Stimulated activated CD8-positive, alpha-beta memory T cell treated with anti-CD3 and anti-CD28 coated beads, Interleukin-15, amount 100 ng/mL, for 48 hours (primary cell): ENCODE results near the gene AUTS2.

Source experiments
- DNase-seq, 2 donors: peaks; one replicate each; pipeline ENCODE4 v3.0.0-alpha.2; 2020; ENCODE audit warnings: low read depth in 2 of 2

The AUTS2 gene

DNA sequence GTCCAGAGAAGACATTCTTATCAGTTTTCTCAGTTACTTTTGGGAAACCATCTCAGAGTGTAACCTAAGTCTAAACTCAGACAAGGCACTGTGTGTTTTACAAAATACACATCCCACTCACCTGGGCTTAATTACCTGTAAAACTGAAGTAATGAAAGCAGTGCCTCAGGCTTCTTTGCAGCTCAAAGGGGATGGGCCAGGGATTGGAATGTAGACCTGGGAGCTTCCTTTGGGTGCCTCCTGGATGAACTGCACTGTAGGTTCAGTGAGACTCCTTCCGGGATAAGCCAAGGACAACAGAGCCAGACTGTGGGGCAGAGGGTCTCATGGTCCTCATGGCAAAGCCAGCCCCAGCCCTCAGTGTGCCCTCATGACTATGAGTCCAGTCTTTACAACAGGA lies 861.3 kb downstream of the AUTS2 start:
- DNase-seq = no peak

DNA sequence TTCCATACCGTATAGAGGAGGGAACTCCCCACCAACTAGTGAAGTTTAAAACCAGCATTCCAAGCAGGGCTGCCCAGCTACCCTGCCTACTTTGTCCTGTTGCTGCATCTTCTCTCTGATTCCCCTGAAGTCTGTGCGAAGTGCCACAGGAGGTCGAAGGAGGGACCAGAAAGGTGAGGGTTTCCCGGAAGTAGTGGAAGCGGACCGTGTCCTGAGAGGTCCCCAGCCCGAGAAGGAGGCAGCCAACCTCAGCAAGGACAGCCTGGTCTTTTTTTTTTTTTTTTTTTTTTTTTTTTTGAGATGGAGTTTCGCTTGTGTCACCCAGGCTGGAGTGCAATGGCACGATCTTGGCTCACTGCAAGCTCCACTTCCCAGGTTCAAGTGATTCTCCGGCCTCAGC lies 861.8 kb downstream of the AUTS2 start:
- no peak for DNase-seq

- DNase-seq = no peak
Measured at GRCh38 chr7:70460562-70460961, 862.3 kb downstream of the AUTS2 start.

DNA sequence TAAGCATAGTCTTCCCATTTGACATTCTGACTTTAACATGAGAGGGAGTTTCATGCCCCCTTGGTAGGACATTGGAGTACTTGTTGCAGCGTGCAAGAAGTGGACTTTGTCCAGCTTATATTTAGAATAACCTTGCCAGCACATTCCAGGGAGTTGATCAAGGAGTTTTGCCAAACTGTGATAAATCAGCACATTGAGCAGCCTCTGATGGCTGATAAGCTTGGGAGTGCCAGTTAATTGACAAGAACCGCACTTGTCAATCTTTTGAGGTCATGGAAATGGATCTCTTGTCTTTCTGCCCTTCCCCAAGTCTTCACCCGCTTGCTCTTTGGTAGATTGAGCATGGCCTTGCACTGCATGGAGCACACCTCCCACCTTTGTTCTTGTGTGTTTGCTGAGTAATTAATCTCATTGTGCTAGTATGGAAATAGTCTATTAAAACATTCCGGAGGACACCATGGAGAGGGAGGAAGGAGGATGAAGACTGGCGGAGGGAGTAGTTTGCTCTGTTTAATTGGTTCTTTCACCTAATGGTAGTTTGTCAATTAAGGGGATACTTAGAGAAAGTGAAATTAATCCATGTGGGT lies 865.2 kb downstream of the AUTS2 start:
- no peak for DNase-seq

- no peak for DNase-seq
Measured at GRCh38 chr7:70466725-70467364, 868.6 kb downstream of the AUTS2 start.

DNA sequence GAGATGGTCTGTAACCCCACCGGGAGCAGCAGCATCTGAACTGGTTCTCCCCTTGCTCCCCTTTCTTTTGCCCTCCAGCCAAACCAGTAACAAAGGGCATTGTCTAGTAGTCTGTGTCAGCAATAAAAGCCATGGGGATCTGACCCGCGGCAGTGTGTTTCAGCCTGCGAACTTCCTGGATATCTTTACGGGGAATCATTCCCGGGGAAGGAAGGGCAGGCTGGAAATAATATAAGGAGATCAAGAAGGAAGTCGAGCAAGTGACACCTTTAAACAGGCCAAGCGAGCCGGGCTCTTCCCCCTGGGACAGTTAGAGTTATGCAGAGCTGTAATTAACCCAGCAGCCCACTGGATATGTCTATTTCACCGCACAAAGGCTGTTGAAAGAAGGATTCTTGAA lies 872.5 kb downstream of the AUTS2 start:
- DNase-seq = no peak

DNA sequence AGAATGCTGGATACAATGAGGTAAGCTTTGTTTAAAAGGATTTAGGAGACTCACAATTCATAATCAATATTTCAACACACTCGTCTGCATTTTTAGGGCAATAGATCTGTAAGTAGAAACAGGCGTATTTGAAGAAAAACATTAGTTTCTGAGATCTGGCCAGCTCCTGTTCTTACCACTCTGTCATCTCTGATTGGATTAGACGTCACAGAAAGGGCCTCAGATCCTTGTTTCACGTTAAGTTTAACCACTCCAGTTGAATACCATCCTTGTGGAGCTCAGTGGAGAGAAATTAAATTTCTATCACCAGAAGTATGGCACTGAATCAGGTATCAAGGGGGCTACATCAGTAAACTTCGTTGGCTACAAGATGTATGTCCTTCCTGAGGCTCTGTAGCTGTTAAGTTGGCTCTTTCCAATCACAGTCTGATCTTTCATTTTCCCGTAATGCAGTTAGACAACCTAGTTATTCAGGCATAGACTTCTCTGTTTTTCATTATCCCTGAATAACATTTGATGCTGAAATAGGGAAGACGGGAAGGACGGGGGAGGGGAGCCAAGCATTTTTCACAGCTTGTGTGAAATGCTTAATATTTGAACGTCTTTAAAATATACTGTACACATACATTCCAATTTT lies 874.4 kb downstream of the AUTS2 start:
- DNase-seq = no peak

DNA sequence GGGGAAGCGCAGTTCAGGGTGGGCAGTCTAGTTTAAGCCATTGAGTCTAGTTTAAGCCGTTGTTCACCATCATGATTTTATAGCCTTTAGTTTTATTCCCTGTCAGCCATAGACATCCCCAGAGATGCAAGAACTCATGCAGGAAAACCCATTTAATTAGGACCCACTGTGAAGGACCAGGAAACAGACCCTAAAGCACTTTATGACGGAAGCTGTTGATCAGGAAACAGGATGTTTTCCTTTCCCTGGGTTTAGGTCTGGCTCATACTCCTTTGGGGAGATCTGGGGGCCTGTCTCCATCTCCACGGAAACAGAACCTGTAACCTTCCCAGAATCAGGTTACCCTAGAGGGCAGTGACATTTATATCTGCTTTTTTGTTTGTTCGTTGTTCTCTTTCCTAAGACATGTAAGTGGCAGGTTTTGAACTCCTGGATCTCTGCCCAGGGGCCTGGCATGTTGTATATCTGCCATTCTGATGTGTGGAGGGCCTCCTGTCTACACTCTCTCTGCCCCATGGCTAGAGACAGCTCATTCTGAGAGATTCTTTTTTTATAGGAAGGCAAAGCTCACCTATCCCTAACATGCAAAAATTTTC lies 876.5 kb downstream of the AUTS2 start:
- DNase-seq = no peak

DNA sequence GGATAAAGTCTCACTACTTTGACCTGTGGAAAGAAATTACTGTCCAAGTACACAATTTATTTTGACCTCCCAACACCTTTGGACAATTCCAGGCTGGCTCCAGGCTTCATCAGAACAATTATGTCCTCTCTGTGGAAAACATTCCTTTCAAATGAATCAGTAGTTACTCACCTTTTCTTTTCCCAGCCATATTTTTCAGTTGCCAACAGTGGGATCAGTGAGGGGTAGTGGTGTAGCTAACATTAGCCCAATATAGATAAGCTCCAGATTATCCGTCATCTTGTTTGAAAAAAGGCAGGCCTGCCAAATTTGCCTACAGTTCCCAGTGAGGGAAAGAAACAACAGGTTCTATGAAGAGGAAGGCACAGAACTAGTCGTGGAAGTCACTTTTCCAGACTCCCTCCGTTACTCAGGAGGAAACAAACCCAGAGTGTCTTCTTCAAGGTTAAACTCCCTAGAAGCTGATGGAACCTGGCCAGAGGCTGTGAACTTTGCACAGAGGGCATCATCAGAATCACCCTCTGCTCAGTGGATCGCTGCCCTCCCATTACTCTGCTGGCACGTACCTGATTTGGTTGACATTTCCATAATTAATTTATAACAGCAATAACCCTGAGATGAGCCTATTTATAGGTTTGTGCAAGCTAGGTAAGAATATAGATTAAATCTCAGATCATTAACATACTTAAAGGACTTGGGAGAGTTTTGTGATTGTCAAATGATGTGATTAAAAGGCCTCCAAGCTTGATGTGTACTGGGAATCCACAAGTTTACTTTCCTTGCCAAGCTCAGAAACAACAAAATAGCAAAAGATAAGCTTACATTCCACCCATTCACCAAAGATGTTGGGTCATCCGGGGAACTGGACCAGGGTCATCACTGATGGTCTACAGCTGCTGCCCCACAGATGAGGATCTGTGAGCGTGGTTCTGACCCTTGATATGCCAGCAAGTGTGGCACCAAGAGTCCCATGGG lies 879.0 kb downstream of the AUTS2 start:
- DNase-seq = no peak

DNA sequence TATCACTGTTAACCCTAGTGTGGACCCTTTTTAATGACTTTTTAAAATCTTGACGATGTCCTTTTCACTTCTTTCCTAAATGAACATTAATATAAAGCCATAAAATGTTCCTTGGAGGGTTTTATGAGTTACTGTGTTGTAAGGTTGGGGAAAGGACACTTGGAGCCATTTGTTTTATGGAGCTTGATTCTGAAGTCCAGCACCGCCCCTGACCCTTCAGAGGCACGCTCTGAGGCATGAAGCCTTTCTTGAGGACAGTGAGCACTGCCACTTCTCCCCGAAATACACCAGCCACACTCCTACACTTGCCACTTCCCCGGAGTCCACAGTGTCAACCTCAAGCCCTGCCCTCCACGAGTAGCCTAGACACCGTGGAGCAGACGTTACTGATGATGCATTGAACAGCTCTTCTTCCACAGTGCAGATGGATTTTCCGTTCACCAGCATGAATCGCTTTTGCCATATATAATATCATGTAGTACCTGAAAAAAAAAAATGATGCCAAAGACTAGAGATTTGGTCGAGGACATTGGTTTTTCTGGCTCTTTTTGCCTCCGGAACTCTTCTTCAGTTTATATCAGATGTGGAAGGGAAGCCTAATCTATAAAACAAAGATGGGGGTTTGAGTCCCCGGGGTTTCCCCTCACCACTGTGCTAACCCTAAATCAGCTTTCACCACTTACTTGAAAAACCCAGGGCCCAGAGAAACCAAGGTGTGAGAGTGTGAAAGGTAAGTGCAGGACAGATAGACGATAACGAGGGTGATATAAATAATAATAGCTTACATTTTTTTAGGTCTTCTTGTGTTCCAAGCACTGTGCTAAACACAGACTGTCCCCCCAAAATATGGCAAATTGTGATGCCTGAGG lies 881.1 kb downstream of the AUTS2 start:
- DNase-seq = no peak

DNA sequence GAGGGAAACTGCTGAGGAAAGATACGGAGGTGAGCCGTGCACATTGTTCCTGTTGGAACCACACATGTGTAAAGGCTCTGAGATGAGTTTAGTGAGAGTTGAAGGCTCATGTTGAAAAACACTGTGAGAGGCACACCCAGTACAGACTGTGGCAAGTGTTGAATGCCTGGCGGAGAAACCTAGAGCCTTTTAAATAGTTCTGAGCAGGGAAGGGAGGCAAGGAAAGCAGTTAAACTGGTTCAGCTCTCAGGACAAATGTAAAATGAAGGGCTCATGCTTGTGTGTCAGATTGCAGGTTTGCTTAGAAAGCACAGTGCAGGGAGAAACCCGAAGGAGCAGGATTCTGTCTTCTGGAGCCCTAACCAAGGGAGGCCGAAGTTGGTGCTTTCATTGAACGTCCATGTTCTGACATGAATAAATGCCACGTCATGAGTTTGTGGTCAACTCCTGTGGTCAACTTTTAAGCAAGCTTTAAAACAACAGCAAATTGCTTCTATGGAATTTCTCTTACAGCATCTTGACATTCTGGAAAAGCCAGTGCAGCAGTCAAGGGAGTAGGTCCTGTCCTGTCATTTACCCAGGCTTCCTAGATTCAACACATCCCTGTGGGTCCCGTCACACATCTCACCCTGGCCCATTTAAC lies 882.8 kb downstream of the AUTS2 start:
- no peak for DNase-seq

GRCh38 chr7:70481570-70482123 lies 883.4 kb downstream of the AUTS2 start:
- no peak for DNase-seq

DNA sequence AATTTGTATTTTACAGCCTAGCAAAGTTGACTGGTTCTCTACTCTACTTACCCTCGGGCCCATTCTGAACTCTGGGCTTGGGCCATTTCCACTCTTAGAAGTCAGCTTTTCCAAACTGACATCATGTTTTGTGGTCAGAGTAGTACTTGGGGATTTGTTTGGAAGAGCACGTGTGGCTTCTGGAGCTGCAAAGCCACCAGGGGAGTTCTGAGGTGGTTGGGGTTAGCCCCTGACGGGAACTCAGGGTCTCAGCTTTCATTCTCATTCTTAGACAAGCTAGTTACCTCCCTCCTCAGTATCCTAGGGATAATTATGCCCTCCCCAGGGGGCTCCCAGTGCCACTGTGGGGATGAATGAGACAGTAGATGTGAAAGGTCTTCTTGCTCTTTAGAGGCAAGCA lies 886.0 kb downstream of the AUTS2 start:
- no peak for DNase-seq

DNA sequence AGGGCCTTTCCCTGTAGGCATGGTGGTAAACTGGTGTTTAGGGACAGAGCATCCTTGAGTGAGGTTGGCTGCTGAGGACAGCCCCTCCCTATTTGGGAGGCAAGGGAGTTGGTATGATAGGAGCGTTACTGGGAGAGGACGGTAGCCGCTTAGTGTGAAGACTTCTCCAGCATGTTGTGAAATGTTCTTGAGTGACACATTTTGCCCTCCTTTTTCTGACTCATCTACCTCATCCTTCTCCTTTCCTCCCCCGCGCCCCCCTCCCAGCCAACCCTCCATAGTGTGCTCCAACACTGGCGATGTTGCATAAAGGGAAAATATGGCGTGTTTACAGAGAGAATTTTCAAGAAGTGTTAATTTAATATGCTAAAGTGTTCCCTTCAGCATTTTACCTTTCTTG lies 888.7 kb downstream of the AUTS2 start:
- no peak for DNase-seq

DNA sequence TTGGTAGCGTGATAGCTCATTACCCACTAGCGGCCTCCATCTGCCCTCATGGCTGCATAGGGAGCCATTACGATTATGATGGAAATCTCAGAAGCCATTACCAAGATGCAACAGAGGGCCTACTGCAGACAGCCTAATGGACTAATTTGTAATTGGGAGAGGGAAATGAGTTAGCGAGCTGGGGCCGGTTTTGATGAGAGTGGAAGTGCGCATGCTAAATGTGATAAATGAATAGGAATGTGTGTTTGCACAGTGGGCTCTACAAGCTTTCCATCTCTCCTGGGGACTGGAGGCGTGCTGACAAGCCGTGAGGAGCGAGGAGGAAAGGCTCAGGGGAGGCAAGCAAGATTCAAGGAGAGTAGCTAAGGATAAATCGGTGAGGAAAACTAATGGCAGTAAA lies 889.2 kb downstream of the AUTS2 start:
- no peak for DNase-seq

DNA sequence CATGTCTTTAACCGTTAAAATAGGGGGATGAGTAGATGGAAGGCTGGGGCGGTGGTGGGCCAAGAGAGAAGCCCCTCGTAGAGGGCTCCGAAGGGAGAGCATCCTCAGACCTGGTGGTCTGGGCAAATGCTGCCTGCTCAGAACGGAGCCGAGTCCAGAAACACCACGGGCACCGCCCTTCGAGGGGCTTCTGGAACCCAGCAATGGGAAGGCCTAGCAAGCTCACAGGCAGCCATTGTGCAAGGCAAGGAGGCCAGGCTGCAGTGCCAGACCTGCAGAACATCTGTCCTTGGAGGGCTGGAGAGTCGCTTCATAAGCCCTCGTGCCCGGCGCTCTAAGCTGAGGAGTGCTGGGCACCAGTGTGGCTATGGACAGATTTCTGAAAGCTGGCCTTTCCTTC lies 889.6 kb downstream of the AUTS2 start:
- no peak for DNase-seq

- DNase-seq = no peak
Measured at GRCh38 chr7:70489813-70490212, 891.5 kb downstream of the AUTS2 start.

GRCh38 chr7:70492625-70493024 lies 894.4 kb downstream of the AUTS2 start:
- DNase-seq = no peak

DNA sequence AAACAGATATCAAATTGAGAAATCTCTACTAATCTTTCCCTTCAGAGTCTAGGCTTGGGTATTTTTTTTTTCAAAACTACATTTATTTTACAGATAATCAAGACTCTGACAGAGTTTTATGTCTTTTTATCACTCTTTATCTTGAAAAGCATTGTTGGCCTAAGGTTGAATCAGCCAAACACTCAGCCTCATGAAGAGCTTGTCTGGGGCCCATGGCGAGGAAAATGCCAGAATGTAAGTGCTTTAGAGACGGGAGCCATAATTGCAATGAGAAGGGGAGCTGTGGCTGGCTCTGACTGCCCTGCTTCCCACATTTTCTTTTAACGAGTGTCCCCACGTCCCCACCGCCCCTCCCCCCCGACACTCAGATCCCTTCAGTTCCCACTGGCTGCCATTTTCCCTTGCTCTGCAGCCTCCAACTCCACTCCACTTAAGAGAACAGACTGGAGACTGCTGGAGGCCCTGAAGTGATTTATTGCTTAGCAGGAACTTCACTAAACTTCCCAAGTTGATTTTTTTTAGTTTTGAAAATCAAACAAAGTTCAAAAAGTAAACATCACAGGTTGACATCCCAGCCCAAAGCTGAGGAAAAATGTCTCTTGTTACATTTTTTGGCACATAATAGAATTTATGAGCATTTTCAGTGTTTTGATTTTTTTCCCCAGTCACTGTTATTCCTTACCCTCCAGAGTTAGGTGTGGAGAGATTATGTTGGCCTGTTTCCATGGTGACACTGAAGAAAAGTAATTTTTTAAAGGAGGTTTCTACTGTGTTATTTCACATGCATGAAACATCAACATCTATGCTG lies 896.2 kb downstream of the AUTS2 start:
- DNase-seq = no peak
